Ascending aorta (tissue), 2 donors: ENCODE data around the gene MARCHF10. TPM values are rescaled to one million over a fixed set of nuclear protein-coding genes. Genes with fewer than 3 reads are reported as not detected.
A peak's percentile ranks its signal among the peaks of the same experiment; 100 is the strongest.
"Not testable (repeated sequence)": the region's sequence is repeated elsewhere in the genome, so short reads cannot be mapped to it uniquely, and the experiment has no call there.

ENCODE experiments used
- DNase-seq, 2 donors: peaks; one replicate each; pipeline ENCODE4 v3.0.0-alpha.2; 2019; ENCODE audit warnings: low spot score in 2 of 2
- H3K27ac ChIP-seq, 2 donors: fragments of 200-600 bp; sonication (generic); one replicate each; pipeline ENCODE4 v1.5.1; 2016 to 2017; ENCODE audit warnings: mild to moderate bottlenecking in 1 of 2
- H3K27me3 ChIP-seq: fragments of 200-600 bp; sonication (generic); one replicate; pipeline ENCODE4 v1.5.1; 2017
- H3K36me3 ChIP-seq, 2 donors: fragments of 200-600 bp; sonication (generic); one replicate each; pipeline ENCODE4 v1.5.1; 2016
- H3K4me1 ChIP-seq, 2 donors: fragments of 200-600 bp; sonication (generic); one replicate each; pipeline ENCODE4 v1.5.1; 2016 to 2017; ENCODE audit warnings: mild to moderate bottlenecking in 1 of 2
- H3K4me3 ChIP-seq, 2 donors: fragments of 200-600 bp; sonication (generic); one replicate each; pipeline ENCODE4 v1.5.1; 2016 to 2017; ENCODE audit warnings: mild to moderate bottlenecking in 1 of 2
- H3K9me3 ChIP-seq, 2 donors: fragments of 200-600 bp; sonication (generic); one replicate each; pipeline ENCODE4 v1.5.1; 2016
- CTCF ChIP-seq, 3 experiments: fragments of 200-600 bp in 2 of 3; fragments of 450-650 bp in 1 of 3; sonication (generic) in 2 of 3; IDR thresholded peaks; one replicate each; pipeline ENCODE4 v1.5.1; 2016 to 2019; ENCODE audit warnings: antibody characterized with exemption in 3 of 3, mild to moderate bottlenecking in 1 of 3, moderate library complexity in 1 of 3
- intact Hi-C: fragments of 100-400 bp; cut with DNase I; formaldehyde crosslinking; loops from one replicate; pipeline ENCODE4 v1.15.1; 2023
- total RNA-seq: library from RNA; depleted of rRNA; stranded (reverse); fragments of >200 nt; gene quantifications from one replicate; pipeline ENCODE4 v1.1.0, GENCODE V29; 2016

The MARCHF10 gene
- total RNA-seq, 1 donor from 2014 or later, result not detected

- Histone ChIP-seq H3K4me1 (peaks cover 0 to 10% of the 10 kb centered on the region in 2 donors), H3K9me3 (no peaks in the 10 kb centered on the region), H3K27ac (peak overlapping the region in 1 of 2 donors; percentile 49), H3K27me3 (no peaks in the 10 kb centered on the region), H3K36me3 (peaks cover 29 to 35% of the 10 kb centered on the region in 2 donors), H3K4me3 (no peak overlapping the region)
- DNase-seq, result no peak
- TF ChIP-seq CTCF (IDR thresholded peaks at IDR 0.05), result peak in 2 of 3 experiments; percentile 34 to 40
- intact Hi-C loops, result no loop called here
Observed at GRCh38 chr17:62692721-62693431, 115.2 kb downstream of the MARCHF10 start.

GRCh38 chr17:62692159-62692651 lies 115.9 kb downstream of the MARCHF10 start:
- DNase-seq, result no peak
- H3K27ac ChIP-seq, result peak overlapping the region in 1 of 2 donors; percentile 49
- intact Hi-C loops, result no loop called here

GRCh38 chr17:62691589-62691915 lies 116.6 kb downstream of the MARCHF10 start:
- H3K27me3 ChIP-seq, intact Hi-C loops, H3K9me3 ChIP-seq, H3K4me1 ChIP-seq, H3K4me3 ChIP-seq, DNase-seq, H3K27ac ChIP-seq: not testable (repeated sequence)
- peaks cover 30 to 38% of the 10 kb centered on the region in 2 donors for H3K36me3 ChIP-seq

More at GRCh38 chr17:62692159-62692651, 115.9 kb downstream of the MARCHF10 start:
- H3K4me3 ChIP-seq, result no peak overlapping the region
- peaks cover 29 to 35% of the 10 kb centered on the region in 2 donors for H3K36me3 ChIP-seq
- H3K27me3 ChIP-seq, result no peaks in the 10 kb centered on the region
- no peaks in the 10 kb centered on the region for H3K9me3 ChIP-seq
- H3K4me1 ChIP-seq, result peaks cover 0 to 8% of the 10 kb centered on the region in 2 donors
- TF ChIP-seq CTCF (IDR thresholded peaks at IDR 0.05), result no peak

- DNase-seq, result no peak
- Histone ChIP-seq H3K27me3 (no peaks in the 10 kb centered on the region), H3K4me1 (no peaks in the 10 kb centered on the region), H3K36me3 (peaks cover 38 to 40% of the 10 kb centered on the region in 2 donors), H3K4me3 (no peak overlapping the region), H3K9me3 (no peaks in the 10 kb centered on the region), H3K27ac (no peak overlapping the region)
- intact Hi-C loops, result no loop called here
- no peak for TF ChIP-seq CTCF (IDR thresholded peaks at IDR 0.05)
Observed at GRCh38 chr17:62690168-62690897, 117.8 kb downstream of the MARCHF10 start.

- Histone ChIP-seq H3K4me3 (no peak overlapping the region), H3K4me1 (no peaks in the 10 kb centered on the region), H3K27ac (no peak overlapping the region), H3K9me3 (no peaks in the 10 kb centered on the region), H3K36me3 (peaks cover 38 to 42% of the 10 kb centered on the region in 2 donors), H3K27me3 (no peaks in the 10 kb centered on the region)
- TF ChIP-seq CTCF (IDR thresholded peaks at IDR 0.05), result no peak
- no peak for DNase-seq
- intact Hi-C loops, result no loop called here
Observed at GRCh38 chr17:62689441-62690167, 118.5 kb downstream of the MARCHF10 start.
